ENCODE results near the gene SNX19. TPM values are rescaled to one million over a fixed set of nuclear protein-coding genes. Genes with fewer than 3 reads are reported as not detected.

SNX19 gene
- polyA plus RNA-seq, 1 donor from 2014 or later: 20.8 TPM

- Histone ChIP-seq H3K79me2 (replicated peaks; ENCODE audit: insufficient read depth, low read length) (no peaks in the 10 kb centered on the region), H3F3A (ENCODE audit: insufficient read depth, low read length, poor library complexity, severe bottlenecking) (no peaks in the 10 kb centered on the region), H3K9me3 (ENCODE audit: low read length) (no peaks in the 10 kb centered on the region), H3K4me2 (ENCODE audit: low read length) (no peak overlapping the region), H2AFZ (ENCODE audit: low read depth, low read length) (no peak overlapping the region), H3K4me3 (ENCODE audit: low read length) (no peak overlapping the region), H3K27me3 (ENCODE audit: insufficient read depth, low read depth, low read length) (no peaks in the 10 kb centered on the region), H4K20me1 (ENCODE audit: insufficient read depth) (no peaks in the 10 kb centered on the region), H3K9me2 (ENCODE audit: insufficient read depth, low read length) (no peaks in the 10 kb centered on the region), H3K27ac (ENCODE audit: low read length) (no peak overlapping the region), H3K9ac (ENCODE audit: low read length) (no peak overlapping the region), H3K36me3 (ENCODE audit: insufficient read depth, low read length) (no peaks in the 10 kb centered on the region)
- no peak for TF ChIP-seq SMC3 (conservative IDR thresholded peaks at IDR 0.05; ENCODE audit: poor library complexity)
- no peak for TF ChIP-seq TAF1 (IDR thresholded peaks at IDR 0.05; ENCODE audit: low read depth)
- no peak for TF ChIP-seq POLR2AphosphoS5 (IDR thresholded peaks at IDR 0.05)
- TF ChIP-seq CTCF (IDR thresholded peaks at IDR 0.05; ENCODE audit: poor library complexity, severe bottlenecking): no peak
- no peak for TF ChIP-seq EP300 (conservative IDR thresholded peaks at IDR 0.05; ENCODE audit: poor library complexity, severe bottlenecking)
- no peak for TF ChIP-seq REST (IDR thresholded peaks at IDR 0.05; ENCODE audit: borderline replicate concordance)
- no peak for TF ChIP-seq MXI1 (conservative IDR thresholded peaks at IDR 0.05; ENCODE audit: poor library complexity, severe bottlenecking)
- no peak for TF ChIP-seq RAD21 (conservative IDR thresholded peaks at IDR 0.05)
- TF ChIP-seq EZH2 (IDR thresholded peaks at IDR 0.05; ENCODE audit: borderline replicate concordance, insufficient read depth, low read length, poor library complexity, severe bottlenecking): no peak
These were observed 67.7 kb downstream of the SNX19 start for GRCh38 chr11:130848361-130849214.

GRCh38 chr11:130847517-130847916, 68.8 kb downstream of the SNX19 start:
- H4K20me1 ChIP-seq (ENCODE audit: insufficient read depth): no peaks in the 10 kb centered on the region
- no peaks in the 10 kb centered on the region for H3K36me3 ChIP-seq (ENCODE audit: insufficient read depth, low read length)
- TF ChIP-seq RAD21 (conservative IDR thresholded peaks at IDR 0.05) (no peak), POLR2AphosphoS5 (IDR thresholded peaks at IDR 0.05) (no peak), EP300 (conservative IDR thresholded peaks at IDR 0.05; ENCODE audit: poor library complexity, severe bottlenecking) (no peak), TAF1 (IDR thresholded peaks at IDR 0.05; ENCODE audit: low read depth) (no peak), MXI1 (conservative IDR thresholded peaks at IDR 0.05; ENCODE audit: poor library complexity, severe bottlenecking) (no peak), REST (IDR thresholded peaks at IDR 0.05; ENCODE audit: borderline replicate concordance) (no peak), CTCF (IDR thresholded peaks at IDR 0.05; ENCODE audit: poor library complexity, severe bottlenecking) (no peak), SMC3 (conservative IDR thresholded peaks at IDR 0.05; ENCODE audit: poor library complexity) (no peak), EZH2 (IDR thresholded peaks at IDR 0.05; ENCODE audit: borderline replicate concordance, insufficient read depth, low read length, poor library complexity, severe bottlenecking) (no peak)
- no peak overlapping the region for H3K4me2 ChIP-seq (ENCODE audit: low read length)
- H3K4me3 ChIP-seq (ENCODE audit: low read length): no peak overlapping the region
- no peaks in the 10 kb centered on the region for H3K79me2 ChIP-seq (replicated peaks; ENCODE audit: insufficient read depth, low read length)
- no peak overlapping the region for H3K27ac ChIP-seq (ENCODE audit: low read length)
- no peaks in the 10 kb centered on the region for H3K9me2 ChIP-seq (ENCODE audit: insufficient read depth, low read length)
- no peaks in the 10 kb centered on the region for H3F3A ChIP-seq (ENCODE audit: insufficient read depth, low read length, poor library complexity, severe bottlenecking)
- H3K27me3 ChIP-seq (ENCODE audit: insufficient read depth, low read depth, low read length): no peaks in the 10 kb centered on the region
- H3K9ac ChIP-seq (ENCODE audit: low read length): no peak overlapping the region
- H3K9me3 ChIP-seq (ENCODE audit: low read length): no peaks in the 10 kb centered on the region
- no peak overlapping the region for H2AFZ ChIP-seq (ENCODE audit: low read depth, low read length)
